Embryonic facial prominence (tissue), 1 donor: ENCODE measurements around the gene ACTR5.
"Not testable (repeated sequence)": the region's sequence is repeated elsewhere in the genome, so short reads cannot be mapped to it uniquely, and the experiment has no call there.

Experiments
- DNase-seq: peaks from one replicate; pipeline ENCODE4 v3.0.0-alpha.2; 2016; ENCODE audit errors: extremely low spot score

Gene ACTR5

DNA sequence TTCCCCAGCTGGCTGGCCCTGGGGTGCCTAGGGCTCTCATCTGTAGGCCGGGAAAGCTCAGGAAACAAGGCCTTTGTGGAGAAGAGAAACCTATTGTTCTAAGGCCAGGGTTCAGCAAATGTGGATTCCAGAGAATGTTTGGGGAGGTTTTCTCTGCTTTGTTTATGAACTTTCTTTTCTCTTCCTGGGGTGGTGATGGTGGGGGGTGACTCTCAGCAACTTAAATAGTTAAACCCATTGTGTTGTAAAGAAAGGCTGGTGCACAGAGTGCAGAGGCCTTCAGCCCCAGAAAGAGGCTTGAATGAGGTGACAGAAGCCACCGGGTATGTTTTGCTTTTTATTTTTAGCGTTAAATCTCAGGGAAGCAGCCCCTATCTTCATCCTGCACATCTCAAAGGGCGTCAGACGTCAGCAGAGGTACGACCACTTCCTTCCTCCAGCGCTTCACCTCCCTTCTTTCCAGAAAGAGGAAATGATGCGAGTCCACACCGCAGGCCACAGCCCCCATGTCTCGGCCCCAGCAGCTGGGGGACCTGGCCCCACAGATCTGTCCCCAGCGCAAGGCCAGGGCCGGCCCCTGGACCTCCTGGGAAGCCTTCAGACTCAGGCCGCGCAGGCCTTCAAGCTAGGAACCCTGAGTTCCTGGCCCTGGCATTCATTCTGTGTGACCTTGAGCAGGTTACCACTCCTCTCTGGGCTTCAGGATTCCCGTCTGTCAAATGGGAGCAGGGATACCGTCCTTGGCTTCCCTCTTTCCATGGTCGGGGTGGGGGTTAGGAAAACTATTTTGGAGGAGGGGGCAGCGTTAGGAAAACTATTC, 56.6 kb downstream of the ACTR5 start:
- no peak for DNase-seq

DNA sequence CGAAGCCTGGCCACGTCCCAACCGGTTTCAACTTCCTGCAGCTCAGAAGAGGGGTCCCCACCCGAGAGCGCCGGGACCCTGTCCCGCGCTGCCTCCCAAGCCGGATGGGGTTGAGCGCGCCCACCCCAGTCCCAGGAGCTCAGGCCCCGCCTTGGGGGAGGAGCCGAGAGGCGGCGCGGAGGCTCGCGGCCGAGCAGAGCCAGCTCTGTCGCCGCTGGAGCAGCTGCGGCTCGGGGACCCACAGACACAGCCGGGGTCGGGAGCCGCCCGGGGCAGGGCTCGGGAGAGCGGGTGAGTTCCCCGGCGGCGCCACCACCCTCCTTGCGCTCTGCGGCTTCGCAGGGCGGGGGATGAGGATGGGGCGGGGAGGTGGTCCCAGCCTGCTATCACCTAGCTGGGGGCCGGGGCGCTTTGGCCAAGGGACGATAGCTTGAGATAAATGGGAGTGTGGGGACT, 57.3 kb downstream of the ACTR5 start, which contains the start of gene PPP1R16B:
PPP1R16B (plus strand) TSS at position 196 of the 456 bp plus-strand sequence. CDS start 30,229 bp downstream, outside the sequence.
- DNase-seq = no peak

DNA sequence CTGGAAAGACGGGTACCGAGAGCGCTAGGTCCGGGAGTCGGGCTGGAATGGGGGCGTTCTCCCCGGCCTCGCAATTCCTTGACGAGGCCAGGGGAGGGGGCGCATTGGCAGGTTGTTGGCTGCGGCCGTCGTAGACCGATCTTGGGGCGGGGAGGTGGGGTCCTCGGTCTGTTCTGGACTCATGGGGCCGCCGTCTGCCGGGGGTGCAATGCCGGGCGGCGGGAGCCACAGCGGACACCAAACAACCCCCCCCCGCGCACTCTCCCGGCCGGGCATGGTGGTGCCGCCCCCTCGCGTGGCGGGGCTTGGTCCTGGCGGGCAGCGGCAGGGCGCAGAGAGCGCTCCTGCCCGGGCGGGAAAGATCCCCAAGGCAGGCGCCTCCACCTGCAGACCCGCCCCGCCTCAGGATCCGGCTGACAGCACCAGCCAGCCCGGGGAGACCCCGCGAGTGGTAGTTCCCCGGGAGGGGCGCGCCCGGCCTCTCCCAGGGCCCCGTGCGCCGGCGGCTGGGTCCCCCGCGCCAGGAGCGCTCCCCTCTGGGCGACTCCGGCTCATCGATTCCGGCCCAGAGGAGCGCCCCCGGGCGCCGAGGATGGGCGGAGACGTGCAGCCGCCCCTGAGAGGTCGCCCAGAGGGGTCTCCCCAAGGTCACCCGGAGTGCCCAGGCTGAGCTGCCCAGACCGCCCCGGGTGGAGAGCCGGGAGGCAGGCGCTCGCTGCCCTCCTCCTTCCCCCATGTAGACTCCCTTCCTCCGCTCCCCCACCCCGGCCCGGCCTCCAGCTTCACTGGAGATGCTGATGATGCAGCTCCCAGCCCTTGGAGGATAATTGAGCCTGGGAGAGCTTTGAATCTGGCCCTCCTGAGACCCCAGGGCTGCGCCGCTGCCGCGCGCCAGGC, 57.9 kb downstream of the ACTR5 start:
- no peak for DNase-seq

DNA sequence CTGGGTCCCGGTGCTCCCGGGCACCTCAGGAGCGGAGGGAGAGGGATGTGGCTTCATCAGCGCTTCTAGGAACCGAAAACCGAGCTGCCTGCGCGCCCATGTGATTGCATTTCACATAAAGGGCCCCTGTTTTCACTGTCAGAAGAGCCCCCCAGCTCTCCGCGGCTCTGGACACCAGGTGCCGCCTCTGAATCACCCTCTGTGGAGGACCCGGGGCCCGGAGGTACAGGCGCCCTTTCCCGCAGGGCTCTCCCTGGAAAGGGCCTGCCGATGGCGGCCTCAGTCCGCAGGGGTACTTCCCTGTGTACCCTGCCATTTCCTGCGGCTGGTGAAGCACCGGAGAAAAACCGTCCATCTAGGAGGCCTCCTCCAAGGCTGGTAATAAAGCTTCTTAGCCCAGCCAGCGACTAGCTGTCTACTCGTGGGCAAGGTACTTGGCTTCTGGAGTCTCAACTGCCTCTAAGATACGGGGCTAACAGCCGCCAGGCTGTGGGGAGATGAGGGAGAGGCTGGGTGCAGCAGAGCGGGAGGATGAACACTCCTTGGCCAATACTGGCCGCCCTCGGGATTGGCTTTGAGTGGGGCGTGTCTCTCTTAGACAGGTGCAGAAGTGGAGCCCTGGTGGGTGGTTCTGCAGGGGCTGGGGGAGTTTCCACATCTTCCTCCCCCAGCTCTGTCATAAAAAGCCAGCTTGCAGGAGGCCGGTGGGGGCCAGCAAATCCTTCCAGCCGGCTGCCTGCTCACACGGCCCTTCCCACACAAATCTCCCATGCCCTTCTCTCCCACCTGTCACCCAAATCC, 58.8 kb downstream of the ACTR5 start:
- DNase-seq = no peak

DNA sequence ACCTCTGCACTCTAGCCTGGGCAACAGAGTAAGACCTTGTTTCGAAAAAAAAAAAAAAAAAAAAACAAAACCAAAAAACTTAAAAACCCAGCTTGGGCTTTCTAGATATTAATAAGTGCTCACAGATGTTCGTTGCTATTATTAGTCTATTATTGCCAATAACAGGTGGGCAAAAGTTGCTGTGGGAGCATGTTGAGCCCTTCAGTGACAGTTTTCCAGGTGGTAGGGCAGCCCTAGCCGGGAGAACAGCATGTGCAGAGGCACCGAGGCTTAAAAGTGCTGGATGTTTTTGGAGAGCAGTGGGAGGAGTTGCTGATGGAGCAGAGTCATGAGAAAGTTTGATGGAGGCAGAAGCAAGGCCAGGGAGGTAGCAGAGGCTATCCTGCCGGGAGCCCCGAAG, 61.7 kb downstream of the ACTR5 start:
- DNase-seq = no peak

DNA sequence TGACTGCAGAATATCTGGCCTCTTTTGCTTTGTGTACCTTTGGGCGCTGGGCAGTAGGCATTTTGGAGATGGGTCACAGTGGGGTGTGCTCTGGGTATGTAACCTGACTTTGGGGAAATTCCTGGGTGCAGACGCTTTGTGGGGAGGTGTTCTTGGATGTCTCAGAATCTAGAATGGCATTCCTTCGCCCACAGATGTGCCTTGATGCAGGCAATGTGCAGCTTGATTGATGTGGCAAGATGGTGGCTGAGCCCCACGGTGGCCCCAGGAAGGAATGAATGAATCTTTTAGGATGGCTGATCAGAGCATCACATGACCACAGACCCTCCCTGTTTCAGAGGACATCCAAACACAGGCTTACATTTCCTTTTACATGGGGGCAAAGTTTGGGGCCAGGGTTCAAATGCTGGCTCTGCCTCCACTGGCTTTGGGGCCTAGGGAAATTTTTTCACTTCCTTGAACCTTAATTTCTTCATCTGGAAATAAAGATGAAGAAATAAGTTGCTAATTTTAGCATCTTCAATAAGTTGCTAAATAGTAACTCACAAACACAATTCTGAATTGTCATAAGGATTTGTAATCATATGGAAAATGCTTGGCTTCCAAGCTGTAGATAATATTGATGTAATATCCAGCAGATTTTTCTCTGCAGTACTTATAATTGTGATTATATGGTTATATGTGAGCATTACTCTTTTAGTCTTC, 62.8 kb downstream of the ACTR5 start:
- no peak for DNase-seq

DNA sequence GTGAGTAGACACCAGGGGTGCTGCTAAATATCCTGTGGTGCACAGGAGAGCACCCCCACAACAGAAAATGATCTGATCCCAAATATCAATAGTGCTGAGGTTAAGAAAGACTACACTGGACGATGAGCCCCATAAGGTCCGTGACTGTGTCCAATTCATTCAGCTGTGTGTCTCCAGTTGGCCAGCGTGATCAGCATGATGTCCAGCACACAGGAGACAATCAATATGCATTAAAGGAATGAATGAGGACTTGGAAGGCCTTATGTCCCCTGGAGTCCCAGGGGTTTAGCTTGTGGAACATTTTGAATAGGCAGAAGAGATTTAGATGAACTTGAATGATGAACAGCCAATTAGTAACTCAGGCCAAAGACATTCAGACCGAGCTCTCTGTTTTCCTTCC, 63.5 kb downstream of the ACTR5 start:
- DNase-seq = no peak

DNA sequence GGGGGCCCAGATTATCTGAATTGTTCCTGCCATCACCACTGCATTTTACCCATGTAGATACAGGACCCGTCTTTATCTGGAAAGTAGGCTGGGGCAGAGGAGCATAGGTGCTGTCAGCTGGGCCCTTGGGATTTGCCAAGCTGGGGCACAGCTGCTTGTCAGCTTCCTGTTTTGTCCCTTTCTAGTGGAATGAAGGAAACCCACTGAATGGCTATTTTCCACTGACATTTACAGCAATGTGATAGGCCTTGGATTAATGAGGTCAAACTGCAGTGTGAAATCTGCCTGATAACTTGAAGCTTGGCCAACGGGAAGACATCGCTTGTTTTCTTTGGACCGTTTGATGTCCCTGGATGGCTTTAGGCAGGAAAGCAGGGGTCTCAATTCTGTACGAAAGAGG, 63.9 kb downstream of the ACTR5 start:
- DNase-seq = no peak

DNA sequence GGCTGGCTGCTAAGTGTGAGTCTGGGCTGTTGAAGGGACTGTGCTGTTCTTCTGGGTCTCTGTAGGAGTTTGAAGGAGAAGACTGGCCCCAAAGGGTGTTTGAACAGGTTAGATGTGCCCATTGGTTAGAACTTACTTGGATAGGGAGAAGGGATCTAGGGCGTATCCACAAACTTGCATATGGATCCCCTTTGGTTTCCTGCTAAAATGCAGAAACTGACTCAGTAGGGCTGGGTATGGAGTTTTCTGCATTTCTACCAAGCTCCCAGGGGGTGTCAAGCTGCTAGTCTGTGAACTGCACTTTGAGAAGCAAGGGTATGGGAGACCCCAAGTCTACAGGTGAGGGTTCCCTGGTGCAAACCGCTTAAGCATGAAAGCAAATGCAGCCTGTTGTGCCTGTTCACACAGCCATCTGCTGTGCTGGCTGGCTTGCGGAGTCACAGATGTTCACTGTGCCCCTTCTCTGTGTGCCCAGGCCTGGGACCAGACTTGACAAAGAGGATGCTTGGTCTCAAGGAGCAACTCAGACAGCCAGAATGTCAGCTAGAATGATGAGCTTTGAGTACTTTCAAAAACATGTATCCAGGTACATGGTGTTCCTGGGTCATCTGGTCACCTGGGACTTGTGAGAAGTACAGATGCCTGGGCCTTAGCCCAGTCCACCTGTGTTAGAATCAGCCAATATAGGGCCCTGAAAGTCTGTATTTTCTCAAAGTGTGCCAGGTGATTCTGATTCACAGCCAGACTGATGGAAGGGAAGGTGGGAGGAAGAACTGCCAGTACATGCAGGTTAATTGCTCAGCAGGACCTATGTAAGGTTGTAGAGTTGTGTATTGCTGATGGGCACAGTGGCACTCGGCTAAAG, 64.7 kb downstream of the ACTR5 start:
- no peak for DNase-seq

DNA sequence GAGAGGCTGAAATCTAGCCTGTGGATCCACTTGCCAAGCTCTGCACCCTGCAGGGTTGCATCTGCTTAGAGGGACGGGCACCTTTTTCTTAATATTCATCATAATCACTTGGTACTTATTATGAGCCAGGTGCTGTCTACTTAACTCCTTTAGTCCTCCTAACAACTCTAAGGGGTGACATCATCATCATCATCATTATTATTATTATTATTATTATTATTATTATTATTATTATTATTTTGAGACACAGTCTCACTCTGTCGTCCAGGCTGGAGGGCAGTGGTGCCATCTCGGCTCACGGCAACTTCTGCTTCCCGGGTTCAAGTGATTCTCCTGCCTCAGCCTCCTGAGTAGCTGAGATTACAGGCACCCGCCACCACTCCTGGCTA, 65.3 kb downstream of the ACTR5 start:
- not testable (repeated sequence) for DNase-seq

DNA sequence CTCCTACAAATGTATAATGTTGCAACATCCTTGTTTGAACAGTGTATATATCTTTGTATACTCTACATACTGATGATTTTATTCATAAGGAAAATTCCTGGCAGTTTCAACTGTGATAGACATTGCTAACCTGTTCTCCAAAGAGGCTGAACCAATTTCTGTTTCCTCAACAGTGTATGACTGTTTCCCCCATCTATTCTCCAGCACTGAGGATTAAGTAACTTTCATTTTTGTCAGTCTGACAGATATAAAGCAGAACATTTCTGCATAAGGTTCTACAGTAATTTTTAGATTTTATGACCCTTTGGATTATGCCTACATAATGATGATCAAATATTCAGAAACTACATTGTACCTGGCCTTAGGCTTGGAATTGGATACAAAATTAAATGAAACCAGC, 67.2 kb downstream of the ACTR5 start:
- no peak for DNase-seq

DNA sequence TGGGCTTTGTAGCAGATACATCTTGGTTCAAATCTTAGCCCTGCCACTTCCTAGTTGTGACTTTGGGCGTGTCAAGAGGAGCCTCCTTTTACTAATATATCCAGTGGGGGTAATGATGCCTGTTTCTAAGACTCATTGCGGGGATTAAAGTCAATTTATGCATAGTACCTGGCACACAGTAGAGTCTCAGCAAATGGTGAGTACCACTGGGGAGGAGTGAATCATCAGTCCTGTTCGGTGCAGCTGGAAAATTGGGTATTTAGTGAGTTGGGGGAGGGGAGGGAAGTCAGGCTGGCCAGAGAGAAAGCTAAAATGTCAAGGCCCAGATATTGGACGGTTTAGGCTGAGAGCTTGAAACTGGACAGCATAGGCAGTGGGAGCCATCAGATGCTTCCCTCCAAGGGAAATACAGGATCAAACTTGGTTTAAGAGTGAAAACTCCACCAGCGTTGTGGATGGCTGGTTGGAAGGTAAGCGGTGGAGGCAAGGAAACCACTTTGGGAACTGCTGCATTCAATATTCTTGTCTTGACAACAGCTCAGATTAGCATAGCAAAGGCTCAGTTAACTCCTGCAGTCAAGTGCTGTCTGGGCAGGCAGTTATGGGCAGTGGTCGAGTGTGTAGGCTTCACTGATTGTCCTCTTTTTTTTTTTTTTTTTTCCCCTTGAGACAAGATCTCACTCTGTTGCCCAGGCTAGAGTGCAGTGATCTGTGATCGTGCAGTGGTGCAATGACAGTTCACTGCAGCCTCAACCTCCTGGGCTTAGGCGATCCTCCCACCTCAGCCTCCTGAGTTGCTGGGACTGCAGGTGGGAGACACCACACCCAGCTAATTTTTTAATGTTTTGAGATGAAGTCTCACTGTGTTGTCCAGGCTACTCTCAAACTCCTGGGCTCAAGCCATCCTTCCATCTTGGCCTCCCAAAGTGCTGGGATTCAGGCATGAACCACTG, 70.1 kb downstream of the ACTR5 start:
- DNase-seq = no peak
